ENCODE data around the gene ASPSCR1. TPM values are rescaled to one million over a fixed set of nuclear protein-coding genes. Genes with fewer than 3 reads are reported as not detected.

Gene ASPSCR1
- total and polyA plus RNA-seq, 2 of the 8 experiments (the other 6 are each of a cell fraction or from before 2014, with no cell fraction given): 33.3 to 43.7 TPM

- peaks cover 7% of the 10 kb centered on the region; the same call in 1 of the 2 replicates for H3K23me2 ChIP-seq (ENCODE audit: low read depth, low read length)
- ChIA-PET CTCF (ENCODE audit: partially characterized antibody) (interaction anchor here (0.5 to 3.1 kb wide), 30 partner anchors 9 to 1519 kb away, joined by 3 to 40 read pairs (median 6); partner anchors contain the start of genes DCXR, DUS1L and MAFG), POLR2A (ENCODE audit: partially characterized antibody) (interaction anchor here (1.2 to 4.9 kb wide), 6 partner anchors 10 to 77 kb away, joined by 5 to 38 read pairs (median 12); partner anchors contain the start of gene GPS1)
- 96% methylated on average over 16 of the region's 16 CpGs; no CpG with 5 or more reads in 1 of the 2 experiments for WGBS, 2 experiments (ENCODE audit: extremely low coverage in 1 of 2, insufficient coverage in 1 of 2, insufficient read length in 1 of 2, insufficient replicate concordance in 2 of 2, low coverage in 1 of 2, low lambda C conversion rate in 2 of 2, missing lambda C conversion rate in 1 of 2)
- H4K91ac ChIP-seq (replicated peaks; ENCODE audit: insufficient read length, low read length): no peak overlapping the region
- no peak overlapping the region for H3K56ac ChIP-seq (replicated peaks; ENCODE audit: insufficient read length, low read depth, low read length)
- peaks cover 0 to 17% of the 10 kb centered on the region in 2 experiments for H4K20me1 ChIP-seq (replicated peaks in 1 of 2; ENCODE audit: control insufficient read depth in 1 of 2, insufficient read depth in 2 of 2, low read length in 2 of 2)
- H3K9me3 ChIP-seq (ENCODE audit: insufficient read depth in 2 of 2, low read depth in 1 of 2, low read length in 1 of 2): no peaks in the 10 kb centered on the region
- H2BK15ac ChIP-seq (ENCODE audit: low read length): no peak overlapping the region
- H2BK120ac ChIP-seq (replicated peaks; ENCODE audit: low read depth, low read length): no peak overlapping the region
- peaks cover 0 to 2% of the 10 kb centered on the region in 2 experiments; a peak in 1 of 4 replicates for H3K79me2 ChIP-seq (ENCODE audit: control insufficient read depth in 1 of 2, insufficient read depth in 2 of 2, low read length in 2 of 2)
- H4K5ac ChIP-seq (ENCODE audit: insufficient read length, low read depth, low read length): no peak overlapping the region
- no peaks in the 10 kb centered on the region for H3K27me3 ChIP-seq (replicated peaks in 1 of 4; ENCODE audit: control insufficient read depth in 3 of 4, extremely low read depth in 1 of 4, insufficient read depth in 3 of 4, low read length in 3 of 4)
- H3K36me3 ChIP-seq (ENCODE audit: control insufficient read depth in 2 of 4, insufficient read depth in 4 of 4, low read length in 3 of 4): no peaks in the 10 kb centered on the region; a peak in 2 of 8 replicates
- no peak overlapping the region for H3K4ac ChIP-seq (replicated peaks; ENCODE audit: insufficient read length, low read depth, low read length)
- H3K23ac ChIP-seq (ENCODE audit: insufficient read length): no peak overlapping the region
- H3K4me3 ChIP-seq (ENCODE audit: extremely low read depth in 1 of 4, insufficient read depth in 2 of 4, low read depth in 3 of 4, low read length in 4 of 4): no peak overlapping the region
- no peak overlapping the region for H3K14ac ChIP-seq (ENCODE audit: insufficient read length)
- H3K9ac ChIP-seq (replicated peaks in 1 of 4; ENCODE audit: extremely low read depth in 1 of 4, low read depth in 3 of 4, low read length in 3 of 4): no peak overlapping the region
- FAIRE-seq (no peak), DNase-seq (ENCODE audit: low read depth in 1 of 2, low spot score in 2 of 2) (no peak)
- no peak overlapping the region for H3K27ac ChIP-seq (ENCODE audit: low read depth, low read length)
- no peak overlapping the region; the same call in 1 of the 2 replicates for H2BK5ac ChIP-seq (ENCODE audit: low read depth, low read length)
- no peak overlapping the region for H2AFZ ChIP-seq (ENCODE audit: low read length)
- no peak overlapping the region for H3K18ac ChIP-seq (ENCODE audit: extremely low read depth, low read length)
- no peak overlapping the region for H2BK12ac ChIP-seq (ENCODE audit: low read depth, low read length)
- peaks cover 0 to 15% (median 2%) of the 10 kb centered on the region in 4 experiments; a peak in 5 of 7 replicates for H3K4me1 ChIP-seq (replicated peaks in 1 of 4; ENCODE audit: control insufficient read depth in 3 of 4, insufficient read depth in 4 of 4, low read length in 3 of 4)
- no peak overlapping the region for H4K8ac ChIP-seq (ENCODE audit: extremely low read depth, insufficient read depth, low read length)
- 0 out of 2 replicates have a peak, but pooled peaks cover 3% of the 10 kb centered on the region for H3K79me1 ChIP-seq (ENCODE audit: low read depth, low read length)
- no peak overlapping the region for H3K4me2 ChIP-seq (ENCODE audit: insufficient read depth in 1 of 2, low read depth in 2 of 2, low read length in 2 of 2)
- no peak overlapping the region for H2BK20ac ChIP-seq (ENCODE audit: low read length)
- H2AK5ac ChIP-seq (ENCODE audit: low read depth, low read length): no peak overlapping the region
- TF ChIP-seq PHF8 (conservative IDR thresholded peaks at IDR 0.05; ENCODE audit: low read depth, low read length) (no peak), EP300 (IDR thresholded peaks at IDR 0.05; ENCODE audit: borderline replicate concordance in 1 of 2, low read depth in 2 of 2, low read length in 2 of 2) (no peak), RBBP5 (IDR thresholded peaks at IDR 0.05; ENCODE audit: borderline replicate concordance, low read depth, low read length) (no peak), SIRT6 (IDR thresholded peaks at IDR 0.05; ENCODE audit: low read length) (no peak), TAF1 (IDR thresholded peaks at IDR 0.05; ENCODE audit: low read depth, low read length) (no peak), CEBPB (IDR thresholded peaks at IDR 0.05; ENCODE audit: low read depth, low read length) (no peak), SP1 (IDR thresholded peaks at IDR 0.05; ENCODE audit: low read depth, low read length) (no peak), YY1 (IDR thresholded peaks at IDR 0.05; ENCODE audit: low read depth, low read length) (no peak), TEAD4 (IDR thresholded peaks at IDR 0.05; ENCODE audit: low read depth, low read length) (no peak), RFX5 (IDR thresholded peaks at IDR 0.05; ENCODE audit: borderline replicate concordance, low read depth, low read length) (no peak), BCL11A (IDR thresholded peaks at IDR 0.05; ENCODE audit: low read depth in 2 of 2, low read length in 2 of 2) (no peak), HDAC2 (IDR thresholded peaks at IDR 0.05; ENCODE audit: borderline replicate concordance in 1 of 2, low read depth in 2 of 2, low read length in 2 of 2) (no peak), POLR2A (IDR thresholded peaks at IDR 0.05; ENCODE audit: control extremely low read depth in 1 of 2, low read depth in 2 of 2, low read length in 2 of 2) (no peak)
These were observed 52.0 kb downstream of the ASPSCR1 start for GRCh38 chr17:82029391-82029790.
